ENCODE measurements around the gene IVD.

Gene IVD

GRCh38 chr15:40437752-40438687 is 32.4 kb downstream of the IVD start:
- Mint-ChIP-seq H3K9me3 (no peaks in the 10 kb centered on the region), H3K4me1 (peaks cover 61% of the 10 kb centered on the region), H3K36me3 (peaks cover 7% of the 10 kb centered on the region), H3K4me3 (peak overlapping the region; percentile 72), H3K27ac (peak overlapping the region; percentile 34)
- no peak for ATAC-seq
- DNase-seq (ENCODE audit: low spot score in 2 of 2): peak in 1 of 2 donors; percentile 53

GRCh38 chr15:40438712-40439111 is 33.1 kb downstream of the IVD start:
- Mint-ChIP-seq H3K9me3 (no peaks in the 10 kb centered on the region), H3K4me1 (peaks cover 67% of the 10 kb centered on the region), H3K27ac (peak overlapping the region; percentile 34), H3K36me3 (peaks cover 7% of the 10 kb centered on the region), H3K4me3 (peak overlapping the region; percentile 11)
- ATAC-seq: no peak
- no peak for DNase-seq (ENCODE audit: low spot score in 2 of 2)

- Mint-ChIP-seq H3K4me1 (peaks cover 75% of the 10 kb centered on the region), H3K9me3 (no peaks in the 10 kb centered on the region), H3K36me3 (peaks cover 7% of the 10 kb centered on the region), H3K4me3 (peak overlapping the region; percentile 100), H3K27ac (peak overlapping the region; percentile 97)
- peak in 1 of 2 donors; percentile 56 for DNase-seq (ENCODE audit: low spot score in 2 of 2)
- no peak for ATAC-seq
Observed at GRCh38 chr15:40439461-40439959, 33.9 kb downstream of the IVD start.

- Mint-ChIP-seq H3K27ac (peak overlapping the region; percentile 97), H3K4me1 (peaks cover 79% of the 10 kb centered on the region), H3K36me3 (peaks cover 7% of the 10 kb centered on the region), H3K9me3 (no peaks in the 10 kb centered on the region), H3K4me3 (peak overlapping the region; percentile 100)
- DNase-seq (ENCODE audit: low spot score in 2 of 2) (peak in 1 of 2 donors; percentile 72), ATAC-seq (peak; percentile 17)
Observed at GRCh38 chr15:40439960-40440742, 34.6 kb downstream of the IVD start.

GRCh38 chr15:40440743-40441564 is 35.4 kb downstream of the IVD start, which contains the start of gene BAHD1:
Gene BAHD1, plus strand, starts transcription at chr15:40440953. Its CDS starts 17,512 bp downstream, at chr15:40458465.
- peak within 1 kb of the TSS; percentile 97 for H3K27ac Mint-ChIP-seq
- peaks cover 7% of the 10 kb centered on the region for H3K36me3 Mint-ChIP-seq
- no peaks in the 10 kb centered on the region for H3K9me3 Mint-ChIP-seq
- peak within 1 kb of the TSS; percentile 100 for H3K4me3 Mint-ChIP-seq
- peak; percentile 92 to 98 for DNase-seq (ENCODE audit: low spot score in 2 of 2)
- peak; percentile 90 for ATAC-seq
- peaks cover 79% of the 10 kb centered on the region for H3K4me1 Mint-ChIP-seq

- Mint-ChIP-seq H3K4me3 (peak overlapping the region; percentile 100), H3K4me1 (peaks cover 72% of the 10 kb centered on the region), H3K27ac (peak overlapping the region; percentile 34), H3K36me3 (peaks cover 7% of the 10 kb centered on the region), H3K9me3 (no peaks in the 10 kb centered on the region)
- ATAC-seq (peak; percentile 3), DNase-seq (ENCODE audit: low spot score in 2 of 2) (peak in 1 of 2 donors; percentile 68)
Observed at GRCh38 chr15:40441565-40442531, 36.3 kb downstream of the IVD start.

- H3K4me3 Mint-ChIP-seq: peak overlapping the region; percentile 100
- no peak overlapping the region for H3K27ac Mint-ChIP-seq
- no peaks in the 10 kb centered on the region for H3K9me3 Mint-ChIP-seq
- peaks cover 7% of the 10 kb centered on the region for H3K36me3 Mint-ChIP-seq
- DNase-seq (ENCODE audit: low spot score in 2 of 2): no peak
- ATAC-seq: no peak
- peaks cover 58% of the 10 kb centered on the region for H3K4me1 Mint-ChIP-seq
Observed at GRCh38 chr15:40443255-40443654, 37.7 kb downstream of the IVD start.

- Mint-ChIP-seq H3K4me1 (peaks cover 53% of the 10 kb centered on the region), H3K4me3 (peak overlapping the region; percentile 100), H3K27ac (no peak overlapping the region), H3K36me3 (peaks cover 7% of the 10 kb centered on the region), H3K9me3 (no peaks in the 10 kb centered on the region)
- DNase-seq (ENCODE audit: low spot score in 2 of 2) (no peak), ATAC-seq (no peak)
Observed at GRCh38 chr15:40443846-40444245, 38.3 kb downstream of the IVD start.

- Mint-ChIP-seq H3K36me3 (peaks cover 6% of the 10 kb centered on the region), H3K27ac (peak overlapping the region; percentile 53), H3K4me3 (no peak overlapping the region), H3K9me3 (no peaks in the 10 kb centered on the region), H3K4me1 (peaks cover 51% of the 10 kb centered on the region)
- no peak for ATAC-seq
- DNase-seq (ENCODE audit: low spot score in 2 of 2): no peak
Observed at GRCh38 chr15:40444736-40445135, 39.1 kb downstream of the IVD start.

GRCh38 chr15:40445421-40445922 is 39.9 kb downstream of the IVD start:
- H3K27ac Mint-ChIP-seq: peak overlapping the region; percentile 53
- H3K4me1 Mint-ChIP-seq: peaks cover 51% of the 10 kb centered on the region
- H3K9me3 Mint-ChIP-seq: no peaks in the 10 kb centered on the region
- H3K36me3 Mint-ChIP-seq: no peaks in the 10 kb centered on the region
- H3K4me3 Mint-ChIP-seq: no peak overlapping the region
- no peak for ATAC-seq
- no peak for DNase-seq (ENCODE audit: low spot score in 2 of 2)

- H3K36me3 Mint-ChIP-seq: no peaks in the 10 kb centered on the region
- no peak for ATAC-seq
- no peak overlapping the region for H3K27ac Mint-ChIP-seq
- H3K4me3 Mint-ChIP-seq: no peak overlapping the region
- DNase-seq (ENCODE audit: low spot score in 2 of 2): no peak
- peaks cover 57% of the 10 kb centered on the region for H3K4me1 Mint-ChIP-seq
- no peaks in the 10 kb centered on the region for H3K9me3 Mint-ChIP-seq
Observed at GRCh38 chr15:40446144-40446543, 40.5 kb downstream of the IVD start.

GRCh38 chr15:40448354-40448753 is 42.8 kb downstream of the IVD start:
- Mint-ChIP-seq H3K4me3 (no peak overlapping the region), H3K27ac (no peak overlapping the region), H3K9me3 (no peaks in the 10 kb centered on the region), H3K36me3 (no peaks in the 10 kb centered on the region), H3K4me1 (peaks cover 67% of the 10 kb centered on the region)
- ATAC-seq (no peak), DNase-seq (ENCODE audit: low spot score in 2 of 2) (no peak)

- peak overlapping the region; percentile 35 for H3K27ac Mint-ChIP-seq
- DNase-seq (ENCODE audit: low spot score in 2 of 2) (no peak), ATAC-seq (no peak)
- peaks cover 67% of the 10 kb centered on the region for H3K4me1 Mint-ChIP-seq
- no peak overlapping the region for H3K4me3 Mint-ChIP-seq
- no peaks in the 10 kb centered on the region for H3K36me3 Mint-ChIP-seq
- no peaks in the 10 kb centered on the region for H3K9me3 Mint-ChIP-seq
Observed at GRCh38 chr15:40449275-40449674, 43.7 kb downstream of the IVD start.

Data from stimulated activated effector memory CD8-positive, alpha-beta T cell treated with anti-CD3 and anti-CD28 coated beads, Interleukin-12 subunit alpha, Interleukin-12 subunit beta, amount 100 ng/mL, for 72 hours (primary cell).